Calu3 (cell line): ENCODE results near the gene KLHDC4. TPM values are rescaled to one million over a fixed set of nuclear protein-coding genes. Genes with fewer than 3 reads are reported as not detected.

Experiments
- BruUV-seq: library from RNA; stranded (reverse); fragments of 400-500 nt; replicated peaks from 2 replicates; lab custom pipeline; 2021; lab: Mats Ljungman, UMichigan
- CTCF ChIA-PET: fragments of 300-600 bp; sonication (Branson Sonifier 250); formaldehyde crosslinking; loops from one replicate; lab custom pipeline; 2022; ENCODE audit warnings: antibody characterized with exemption; lab: Charles Lee
- DNase-seq: peaks from one replicate; pipeline ENCODE4 v3.0.0; 2022
- H3K27ac Mint-ChIP-seq: one replicate; pipeline ENCODE4 v1.8.0; 2022; ENCODE audit warnings: mixed read lengths; ENCODE audit not compliant: unreplicated experiment
- H3K27me3 Mint-ChIP-seq: one replicate; pipeline ENCODE4 v1.8.0; 2022; ENCODE audit warnings: mixed read lengths; ENCODE audit not compliant: unreplicated experiment
- H3K36me3 Mint-ChIP-seq: one replicate; pipeline ENCODE4 v1.8.0; 2022; ENCODE audit warnings: mild to moderate bottlenecking, moderate library complexity, mixed read lengths; ENCODE audit not compliant: insufficient read depth, unreplicated experiment
- H3K4me1 Mint-ChIP-seq: one replicate; pipeline ENCODE4 v1.8.0; 2022; ENCODE audit warnings: mild to moderate bottlenecking, low read depth, mixed read lengths; ENCODE audit not compliant: unreplicated experiment
- H3K4me3 Mint-ChIP-seq: one replicate; pipeline ENCODE4 v1.8.0; 2022; ENCODE audit warnings: mild to moderate bottlenecking, low read depth, moderate library complexity, mixed read lengths; ENCODE audit not compliant: unreplicated experiment
- H3K9me3 Mint-ChIP-seq: one replicate; pipeline ENCODE4 v1.8.0; 2022; ENCODE audit warnings: low read depth, mixed read lengths; ENCODE audit not compliant: unreplicated experiment
- CTCF ChIP-seq: fragments of 200-600 bp; IDR thresholded peaks from one replicate; pipeline ENCODE4 v1.8.0; 2022; ENCODE audit warnings: antibody characterized with exemption; ENCODE audit not compliant: unreplicated experiment
- intact Hi-C: fragments of 100-400 bp; cut with micrococcal nuclease; formaldehyde crosslinking; loops from one replicate; pipeline ENCODE4 v1.10.0; 2022; ENCODE audit not compliant: unreplicated experiment
- total RNA-seq: library from RNA; stranded (reverse); gene quantifications from 2 replicates; pipeline ENCODE4 v1.2.3, GENCODE V29; 2022

The KLHDC4 gene
- total RNA-seq, 1 experiment from 2014 or later = 106 TPM

DNA sequence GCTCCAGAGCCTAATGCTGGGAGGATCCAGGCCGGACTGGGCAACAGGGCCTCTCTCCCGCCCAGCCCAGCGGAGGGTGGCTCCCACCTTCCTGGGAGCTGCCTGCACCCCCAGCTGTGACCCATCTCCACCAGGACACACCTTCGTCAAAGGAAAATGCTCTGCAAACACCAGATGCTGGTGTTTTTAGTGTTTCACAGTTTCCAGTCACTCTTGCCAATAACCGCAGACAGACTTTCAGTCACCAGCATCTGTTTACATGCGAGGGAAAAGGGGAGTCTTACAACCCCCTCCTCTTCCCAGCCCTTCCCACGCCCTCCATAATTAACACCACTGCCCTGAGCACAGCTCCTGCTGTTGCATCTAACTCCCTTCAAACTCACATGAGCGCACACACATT lies 25.3 kb downstream of the KLHDC4 start:
- no peak for TF ChIP-seq CTCF
- Mint-ChIP-seq H3K36me3 (peaks cover 29% of the 10 kb centered on the region), H3K4me3 (no peak overlapping the region), H3K9me3 (no peaks in the 10 kb centered on the region), H3K27ac (no peak overlapping the region), H3K27me3 (no peaks in the 10 kb centered on the region), H3K4me1 (no peaks in the 10 kb centered on the region)
- no TSS peak for BruUV-seq
- CTCF ChIA-PET = no interaction called here
- intact Hi-C loops = no loop called here
- DNase-seq = no peak

DNA sequence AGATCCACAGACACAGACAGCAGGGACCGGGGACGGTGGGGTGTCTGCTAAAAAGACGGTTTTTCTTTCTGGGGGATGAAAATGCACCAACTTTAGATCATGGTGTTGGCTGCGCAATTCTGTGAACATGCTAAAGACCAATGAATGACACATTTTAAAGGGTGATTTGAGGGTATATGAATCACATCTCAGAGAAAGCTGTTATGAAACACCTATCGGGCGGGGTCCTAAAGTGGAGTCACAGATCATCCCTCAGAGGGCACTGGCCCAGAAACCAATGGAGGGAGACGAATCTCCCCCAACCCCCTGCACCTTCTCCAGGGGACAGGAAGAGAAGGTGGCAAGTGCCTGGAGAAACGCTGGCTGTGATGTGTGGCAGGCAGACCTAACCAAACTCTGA lies 26.0 kb downstream of the KLHDC4 start:
- no peak for TF ChIP-seq CTCF
- Mint-ChIP-seq H3K9me3 (no peaks in the 10 kb centered on the region), H3K27ac (no peak overlapping the region), H3K27me3 (no peaks in the 10 kb centered on the region), H3K4me3 (no peak overlapping the region), H3K4me1 (no peaks in the 10 kb centered on the region), H3K36me3 (peaks cover 34% of the 10 kb centered on the region)
- no peak for DNase-seq
- CTCF ChIA-PET = no interaction called here
- no TSS peak for BruUV-seq
- intact Hi-C loops = no loop called here

- Mint-ChIP-seq H3K36me3 (peaks cover 28% of the 10 kb centered on the region), H3K27ac (no peak overlapping the region), H3K4me1 (no peaks in the 10 kb centered on the region), H3K4me3 (no peak overlapping the region), H3K9me3 (no peaks in the 10 kb centered on the region), H3K27me3 (no peaks in the 10 kb centered on the region)
- no peak for DNase-seq
- no TSS peak for BruUV-seq
- intact Hi-C loops = no loop called here
- TF ChIP-seq CTCF = no peak
- CTCF ChIA-PET = no interaction called here
These were observed 29.8 kb downstream of the KLHDC4 start for GRCh38 chr16:87736008-87736382.

DNA sequence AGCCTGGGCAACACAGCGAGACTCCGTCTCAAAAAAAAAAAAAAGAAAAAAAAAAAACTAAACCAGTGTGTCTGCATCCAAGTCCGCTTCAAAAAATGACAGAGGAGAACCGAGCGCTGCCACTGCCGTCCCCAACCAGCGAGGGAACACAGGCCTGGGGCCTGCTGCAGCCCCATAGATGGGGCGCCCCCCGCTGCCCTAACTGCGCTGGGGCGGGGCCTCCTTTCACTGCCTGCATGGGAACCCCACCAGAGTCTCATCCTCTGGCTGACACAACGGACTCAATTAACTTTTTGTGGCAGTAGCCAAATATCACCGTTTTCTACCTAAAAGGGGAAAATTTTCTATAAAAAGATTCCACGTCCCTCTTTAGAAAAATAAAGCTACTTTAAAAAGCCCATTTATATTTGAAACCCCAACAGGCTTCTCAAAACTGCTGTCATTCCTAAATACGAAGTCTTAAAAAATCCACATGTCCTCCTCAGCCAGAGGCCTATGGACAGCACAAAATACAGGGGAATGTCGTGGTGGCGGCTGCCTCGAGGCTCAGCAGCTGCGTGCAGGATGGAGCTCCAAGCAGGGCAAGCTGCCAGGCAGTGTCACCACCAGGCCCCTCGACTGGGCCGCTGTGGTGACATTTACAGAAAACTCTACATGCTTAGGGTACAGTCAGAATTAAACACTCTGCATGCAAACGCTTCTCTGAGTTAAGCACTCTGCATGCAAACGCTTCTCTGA lies 30.3 kb downstream of the KLHDC4 start:
- Mint-ChIP-seq H3K4me1 (no peaks in the 10 kb centered on the region), H3K36me3 (peaks cover 29% of the 10 kb centered on the region), H3K27me3 (no peaks in the 10 kb centered on the region), H3K4me3 (no peak overlapping the region), H3K27ac (no peak overlapping the region), H3K9me3 (no peaks in the 10 kb centered on the region)
- BruUV-seq = no TSS peak
- TF ChIP-seq CTCF = no peak
- intact Hi-C loops = no loop called here
- DNase-seq = no peak
- CTCF ChIA-PET = no interaction called here
